Measurements from ENCODE around the gene NEURL1B.
A peak's percentile ranks its signal among the peaks of the same experiment; 100 is the strongest.

NEURL1B gene

GRCh38 chr5:172692451-172692850, 51.4 kb downstream of the NEURL1B start:
- DNase-seq (ENCODE audit: low read depth, low spot score) = no peak
- Histone ChIP-seq H3K36me3 (ENCODE audit: insufficient read depth, low read length) (no peaks in the 10 kb centered on the region), H3K9me3 (ENCODE audit: low read depth, low read length) (no peaks in the 10 kb centered on the region), H3K4me3 (no peak overlapping the region), H3K27ac (no peak overlapping the region), H3K9ac (ENCODE audit: insufficient read length) (no peak overlapping the region)
- TF ChIP-seq POLR2AphosphoS5 (IDR thresholded peaks at IDR 0.05; ENCODE audit: borderline replicate concordance, low read depth, low read length) (no peak), FOXP2 (optimal IDR thresholded peaks at IDR 0.05; ENCODE audit: control extremely low read depth, extremely low read length, insufficient read depth) (no peak), EZH2 (IDR thresholded peaks at IDR 0.05) (no peak)

GRCh38 chr5:172692981-172693380, 51.9 kb downstream of the NEURL1B start:
- no peak overlapping the region for H3K4me3 ChIP-seq
- no peak for DNase-seq (ENCODE audit: low read depth, low spot score)
- H3K27ac ChIP-seq = no peak overlapping the region
- no peak overlapping the region for H3K9ac ChIP-seq (ENCODE audit: insufficient read length)
- no peak for TF ChIP-seq FOXP2 (optimal IDR thresholded peaks at IDR 0.05; ENCODE audit: control extremely low read depth, extremely low read length, insufficient read depth)
- TF ChIP-seq EZH2 (IDR thresholded peaks at IDR 0.05) = no peak
- no peak for TF ChIP-seq POLR2AphosphoS5 (IDR thresholded peaks at IDR 0.05; ENCODE audit: borderline replicate concordance, low read depth, low read length)
- H3K36me3 ChIP-seq (ENCODE audit: insufficient read depth, low read length) = no peaks in the 10 kb centered on the region
- no peaks in the 10 kb centered on the region for H3K9me3 ChIP-seq (ENCODE audit: low read depth, low read length)

DNA sequence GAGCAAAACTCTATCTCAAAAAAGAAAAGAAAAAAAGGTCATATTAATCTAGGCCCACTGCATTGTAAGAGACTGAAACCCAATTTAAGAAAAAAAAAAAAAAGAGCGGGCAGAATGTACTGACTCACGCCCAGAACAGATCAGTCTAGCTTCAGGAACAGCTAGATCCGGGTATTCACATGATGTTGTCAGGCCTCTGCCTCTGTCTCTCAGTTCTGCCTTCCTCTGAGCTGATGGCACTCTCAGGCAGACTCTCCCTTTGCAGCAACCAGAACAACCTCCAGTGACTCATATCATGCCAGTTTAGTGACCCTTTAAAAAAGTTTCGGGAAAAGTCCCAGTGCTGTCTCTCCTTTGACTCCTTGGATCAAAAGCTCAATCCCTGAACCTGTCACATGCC, 53.0 kb downstream of the NEURL1B start:
- Histone ChIP-seq H3K27ac (no peak overlapping the region), H3K4me3 (no peak overlapping the region), H3K36me3 (ENCODE audit: insufficient read depth, low read length) (no peaks in the 10 kb centered on the region), H3K9ac (ENCODE audit: insufficient read length) (no peak overlapping the region), H3K9me3 (ENCODE audit: low read depth, low read length) (no peaks in the 10 kb centered on the region)
- TF ChIP-seq POLR2AphosphoS5 (IDR thresholded peaks at IDR 0.05; ENCODE audit: borderline replicate concordance, low read depth, low read length) = no peak
- TF ChIP-seq FOXP2 (optimal IDR thresholded peaks at IDR 0.05; ENCODE audit: control extremely low read depth, extremely low read length, insufficient read depth) = no peak
- no peak for TF ChIP-seq EZH2 (IDR thresholded peaks at IDR 0.05)
- DNase-seq (ENCODE audit: low read depth, low spot score) = no peak

DNA sequence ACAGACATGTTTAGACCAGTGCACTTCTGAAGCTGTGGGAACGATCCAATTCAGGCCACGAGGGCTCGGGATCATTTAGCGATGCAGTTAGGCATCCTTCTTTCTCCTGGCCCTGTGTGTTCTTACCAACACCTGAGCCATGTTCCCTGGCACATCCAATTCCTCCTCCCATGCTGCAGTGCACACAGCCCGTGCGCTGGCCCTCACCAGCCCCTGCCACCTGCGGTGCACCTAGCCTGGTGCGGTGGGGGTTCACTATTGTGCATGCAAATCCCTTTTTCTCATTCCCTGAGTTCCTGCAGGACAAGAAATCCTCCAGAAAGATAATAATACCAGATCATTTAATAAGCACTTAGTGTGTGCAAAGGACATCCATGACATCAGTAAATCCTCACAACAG, 53.5 kb downstream of the NEURL1B start:
- Histone ChIP-seq H3K9ac (ENCODE audit: insufficient read length) (no peak overlapping the region), H3K9me3 (ENCODE audit: low read depth, low read length) (no peaks in the 10 kb centered on the region), H3K36me3 (ENCODE audit: insufficient read depth, low read length) (no peaks in the 10 kb centered on the region), H3K27ac (no peak overlapping the region), H3K4me3 (no peak overlapping the region)
- no peak for DNase-seq (ENCODE audit: low read depth, low spot score)
- TF ChIP-seq EZH2 (IDR thresholded peaks at IDR 0.05) = no peak
- no peak for TF ChIP-seq FOXP2 (optimal IDR thresholded peaks at IDR 0.05; ENCODE audit: control extremely low read depth, extremely low read length, insufficient read depth)
- TF ChIP-seq POLR2AphosphoS5 (IDR thresholded peaks at IDR 0.05; ENCODE audit: borderline replicate concordance, low read depth, low read length) = no peak

DNA sequence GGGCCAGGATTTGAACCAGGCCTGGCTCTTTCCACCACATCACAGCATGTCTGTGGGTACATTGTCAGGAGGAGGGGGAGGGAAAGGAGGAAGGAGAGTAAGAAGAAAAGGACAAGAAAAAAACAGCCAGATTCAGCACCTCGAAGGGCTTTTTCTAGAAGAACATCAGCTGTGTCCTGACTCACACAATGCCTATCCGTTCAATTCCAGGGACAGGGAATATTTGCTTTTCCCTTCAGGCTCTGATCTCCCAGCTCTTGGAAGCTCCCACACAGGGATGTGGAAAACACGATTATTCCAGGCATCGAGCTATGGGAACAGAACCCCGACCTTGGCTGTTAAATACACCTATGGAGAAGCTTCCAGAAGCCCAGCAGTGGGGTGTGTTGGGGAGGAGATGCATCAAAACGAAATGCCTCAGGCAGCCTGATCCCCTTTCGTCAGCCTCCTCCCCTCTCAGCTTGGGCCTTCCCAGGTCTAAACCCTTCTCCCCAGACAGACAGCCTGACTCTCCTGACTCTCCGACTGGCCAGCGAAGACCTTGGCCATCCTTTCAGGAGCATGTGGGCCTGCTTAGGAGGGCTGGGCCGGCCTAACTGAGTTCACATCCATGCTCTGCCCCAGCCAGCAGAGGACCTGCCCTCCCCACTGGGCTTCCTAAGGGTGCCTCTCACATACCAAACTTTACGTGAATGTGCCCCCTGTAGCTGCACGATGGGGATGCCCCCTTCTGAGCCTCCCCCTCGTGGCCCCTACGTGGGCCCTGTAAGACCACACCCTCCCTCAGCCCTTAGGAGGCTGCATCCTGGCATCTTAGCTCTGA, 54.4 kb downstream of the NEURL1B start:
- Histone ChIP-seq H3K9ac (ENCODE audit: insufficient read length) (no peak overlapping the region), H3K27ac (no peak overlapping the region), H3K9me3 (ENCODE audit: low read depth, low read length) (no peaks in the 10 kb centered on the region), H3K4me3 (no peak overlapping the region), H3K36me3 (ENCODE audit: insufficient read depth, low read length) (no peaks in the 10 kb centered on the region)
- no peak for TF ChIP-seq POLR2AphosphoS5 (IDR thresholded peaks at IDR 0.05; ENCODE audit: borderline replicate concordance, low read depth, low read length)
- no peak for TF ChIP-seq EZH2 (IDR thresholded peaks at IDR 0.05)
- TF ChIP-seq FOXP2 (optimal IDR thresholded peaks at IDR 0.05; ENCODE audit: control extremely low read depth, extremely low read length, insufficient read depth) = no peak
- no peak for DNase-seq (ENCODE audit: low read depth, low spot score)

DNA sequence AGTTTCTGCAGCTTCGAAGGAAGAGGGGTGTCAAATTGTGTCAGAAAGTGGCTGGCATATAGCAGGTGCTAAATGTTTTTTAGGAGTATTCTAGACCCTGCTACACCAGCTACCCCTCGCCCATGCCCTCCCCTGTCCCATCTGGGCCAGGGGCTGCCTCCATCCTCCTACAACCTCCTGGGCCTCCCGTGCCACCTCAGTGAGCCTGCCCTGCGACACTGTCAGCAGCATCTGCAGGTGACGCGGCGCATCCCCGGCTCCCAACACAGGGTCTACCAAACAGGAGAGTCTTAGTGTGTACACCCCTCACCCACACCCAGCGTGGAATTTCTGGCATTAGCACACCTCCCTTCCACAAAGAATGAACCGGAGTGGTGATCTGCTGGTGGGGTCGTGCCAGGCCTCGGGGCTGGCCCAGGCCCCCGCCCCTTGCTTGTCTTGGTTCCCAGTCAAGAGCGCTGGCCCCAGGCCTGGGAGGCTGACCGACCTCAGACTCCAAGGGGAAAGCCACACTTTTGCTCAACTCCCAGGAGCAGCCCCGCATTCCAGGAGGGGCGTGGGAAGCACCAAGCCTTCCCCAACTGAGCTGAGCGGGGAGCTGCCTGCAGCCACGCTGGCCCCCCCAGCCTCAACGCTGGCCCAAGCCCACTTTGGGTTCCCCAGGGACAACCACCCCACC, 55.2 kb downstream of the NEURL1B start:
- TF ChIP-seq EZH2 (IDR thresholded peaks at IDR 0.05) = no peak
- no peak for TF ChIP-seq POLR2AphosphoS5 (IDR thresholded peaks at IDR 0.05; ENCODE audit: borderline replicate concordance, low read depth, low read length)
- no peak for TF ChIP-seq FOXP2 (optimal IDR thresholded peaks at IDR 0.05; ENCODE audit: control extremely low read depth, extremely low read length, insufficient read depth)
- Histone ChIP-seq H3K9ac (ENCODE audit: insufficient read length) (no peak overlapping the region), H3K36me3 (ENCODE audit: insufficient read depth, low read length) (no peaks in the 10 kb centered on the region), H3K4me3 (no peak overlapping the region), H3K9me3 (ENCODE audit: low read depth, low read length) (no peaks in the 10 kb centered on the region), H3K27ac (no peak overlapping the region)
- DNase-seq (ENCODE audit: low read depth, low spot score) = no peak

DNA sequence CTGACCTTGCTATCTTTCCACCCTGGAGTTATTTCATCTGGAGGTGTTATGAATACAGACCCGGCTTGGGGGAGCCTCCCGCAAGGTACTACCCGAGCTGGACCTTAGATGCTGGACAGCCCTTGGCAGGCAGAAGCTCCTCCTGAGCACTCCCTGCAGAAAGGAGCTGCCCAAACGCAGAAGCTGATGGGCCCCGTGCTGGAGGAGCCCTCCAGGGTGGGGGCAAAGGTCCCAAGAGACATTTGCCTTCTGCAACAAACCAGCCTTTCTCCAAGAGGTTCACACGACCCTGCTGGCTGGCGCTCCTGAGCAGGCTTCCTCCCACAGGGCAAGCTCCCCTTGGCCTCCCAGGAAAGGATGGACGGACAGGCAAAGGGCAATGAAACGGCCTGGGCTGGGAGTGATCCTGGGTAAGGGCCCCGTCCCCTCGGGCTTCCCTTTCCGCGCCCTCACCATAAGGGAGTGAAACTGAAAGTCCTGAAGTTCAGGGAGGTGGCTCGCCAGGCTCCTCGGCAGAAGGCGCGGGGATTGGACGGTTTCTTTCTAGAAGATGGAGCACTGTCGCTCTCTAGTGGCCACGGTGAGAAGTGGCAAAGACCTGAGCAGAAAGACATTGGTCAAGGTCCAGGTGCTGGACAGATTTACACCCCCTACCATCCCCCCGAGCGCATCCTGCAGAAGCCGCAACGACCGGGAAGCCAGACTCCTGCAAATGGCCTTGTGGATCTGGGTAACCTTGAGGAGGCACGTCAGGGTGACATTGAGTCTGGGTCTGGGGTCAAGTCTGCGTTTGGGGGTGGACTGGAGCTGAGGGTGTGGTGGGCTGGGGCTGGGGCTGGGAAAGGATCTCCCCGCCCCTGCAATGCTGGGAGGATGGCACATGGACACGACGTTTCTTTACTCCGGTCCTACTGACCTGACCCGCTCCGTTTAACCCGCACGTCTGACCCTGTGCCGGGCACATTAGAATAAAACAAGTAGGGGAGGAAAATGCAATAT, 56.4 kb downstream of the NEURL1B start:
- no peak overlapping the region for H3K27ac ChIP-seq
- no peak for TF ChIP-seq POLR2AphosphoS5 (IDR thresholded peaks at IDR 0.05; ENCODE audit: borderline replicate concordance, low read depth, low read length)
- TF ChIP-seq EZH2 (IDR thresholded peaks at IDR 0.05) = no peak
- TF ChIP-seq FOXP2 (optimal IDR thresholded peaks at IDR 0.05; ENCODE audit: control extremely low read depth, extremely low read length, insufficient read depth) = no peak
- no peaks in the 10 kb centered on the region for H3K9me3 ChIP-seq (ENCODE audit: low read depth, low read length)
- no peak for DNase-seq (ENCODE audit: low read depth, low spot score)
- H3K4me3 ChIP-seq = peak overlapping the region; percentile 78
- H3K9ac ChIP-seq (ENCODE audit: insufficient read length) = peak overlapping the region; percentile 66
- no peaks in the 10 kb centered on the region for H3K36me3 ChIP-seq (ENCODE audit: insufficient read depth, low read length)

- no peak for DNase-seq (ENCODE audit: low read depth, low spot score)
- Histone ChIP-seq H3K27ac (no peak overlapping the region), H3K4me3 (no peak overlapping the region), H3K36me3 (ENCODE audit: insufficient read depth, low read length) (no peaks in the 10 kb centered on the region), H3K9ac (ENCODE audit: insufficient read length) (no peak overlapping the region), H3K9me3 (ENCODE audit: low read depth, low read length) (no peaks in the 10 kb centered on the region)
- TF ChIP-seq FOXP2 (optimal IDR thresholded peaks at IDR 0.05; ENCODE audit: control extremely low read depth, extremely low read length, insufficient read depth) (no peak), POLR2AphosphoS5 (IDR thresholded peaks at IDR 0.05; ENCODE audit: borderline replicate concordance, low read depth, low read length) (no peak), EZH2 (IDR thresholded peaks at IDR 0.05) (no peak)
Observed at GRCh38 chr5:172699423-172699822, 58.4 kb downstream of the NEURL1B start.

All from SK-N-MC (cell line).